GM23338 (cell line): ENCODE results near the gene ULK3.

Experiments used
- EZH2phosphoT487 ChIP-seq: fragments of 200-600 bp; sonication (generic); IDR thresholded peaks from one replicate; pipeline ENCODE4 v1.8.1; 2018; ENCODE audit warnings: antibody characterized with exemption; ENCODE audit not compliant: unreplicated experiment
- ZNF114 ChIP-seq: fragments of 250-450 bp; sonication (Bioruptor Pico); IDR thresholded peaks from 2 replicates; pipeline ENCODE4 v1.5.0; 2020; ENCODE audit warnings: mild to moderate bottlenecking, moderate library complexity
- TF ChIP-seq, protein P1 (sequence below): IDR thresholded peaks from 2 replicates; pipeline ENCODE4 v1.6.1; 2016; ENCODE audit warnings: antibody characterized with exemption
- TF ChIP-seq, protein P2 (sequence below): fragments of 250-450 bp; sonication (Bioruptor Pico); IDR thresholded peaks from 2 replicates; pipeline ENCODE4 v1.5.0; 2020; ENCODE audit warnings: mild to moderate bottlenecking, moderate library complexity
- TF ChIP-seq, protein P3 (sequence below), 2 experiments: fragments of 200-600 bp in 1 of 2; sonication (generic) in 1 of 2; conservative IDR thresholded peaks; 2 replicates each; pipeline versions ENCODE4 v1.5.1 to v1.6.1; 2016 to 2017; ENCODE audit warnings: antibody characterized with exemption in 2 of 2, low read depth in 2 of 2, mild to moderate bottlenecking in 2 of 2, moderate library complexity in 1 of 2

DNA sequence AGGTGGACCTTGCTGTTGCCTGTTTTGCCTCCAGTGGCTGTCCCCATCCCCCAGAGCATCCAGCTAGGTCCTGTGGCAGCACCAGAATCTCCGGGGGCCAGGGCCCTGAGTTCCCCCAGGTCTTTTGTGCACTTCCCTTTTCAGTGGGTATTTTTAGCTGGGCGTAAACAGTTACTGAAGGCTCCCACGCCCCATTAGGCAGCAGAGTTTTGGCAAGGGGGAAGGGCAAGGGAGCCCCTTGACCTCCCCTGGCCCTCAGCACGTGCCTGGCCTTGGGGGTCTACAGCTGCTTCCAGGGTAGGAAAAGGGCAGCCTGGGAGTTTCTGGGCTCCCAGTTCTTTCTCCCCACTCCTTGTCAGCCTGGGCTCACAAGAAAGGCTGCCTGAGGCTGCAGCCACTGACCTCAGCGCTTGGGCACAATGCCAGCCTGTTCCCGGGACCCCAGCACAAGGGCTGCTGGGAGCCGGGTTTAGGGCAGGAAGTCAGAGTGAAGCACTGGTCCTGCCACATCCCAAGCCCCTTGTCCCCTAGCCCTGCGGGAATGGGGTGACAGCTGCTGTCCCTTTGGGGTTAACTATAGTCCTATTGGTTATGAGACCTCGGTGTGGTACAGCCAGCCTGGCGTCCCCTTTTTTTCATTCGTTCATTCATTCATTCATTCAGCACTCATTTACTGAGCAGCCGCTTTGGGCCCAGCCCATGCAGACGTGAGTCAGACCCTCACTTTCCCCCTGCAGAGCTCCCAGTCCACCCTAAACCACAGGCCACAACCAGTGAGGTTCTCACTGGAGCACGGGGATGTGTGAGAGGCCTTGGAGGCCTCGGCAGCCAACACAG lies 52.7 kb downstream of the ULK3 start:
- TF ChIP-seq, protein P1, sequence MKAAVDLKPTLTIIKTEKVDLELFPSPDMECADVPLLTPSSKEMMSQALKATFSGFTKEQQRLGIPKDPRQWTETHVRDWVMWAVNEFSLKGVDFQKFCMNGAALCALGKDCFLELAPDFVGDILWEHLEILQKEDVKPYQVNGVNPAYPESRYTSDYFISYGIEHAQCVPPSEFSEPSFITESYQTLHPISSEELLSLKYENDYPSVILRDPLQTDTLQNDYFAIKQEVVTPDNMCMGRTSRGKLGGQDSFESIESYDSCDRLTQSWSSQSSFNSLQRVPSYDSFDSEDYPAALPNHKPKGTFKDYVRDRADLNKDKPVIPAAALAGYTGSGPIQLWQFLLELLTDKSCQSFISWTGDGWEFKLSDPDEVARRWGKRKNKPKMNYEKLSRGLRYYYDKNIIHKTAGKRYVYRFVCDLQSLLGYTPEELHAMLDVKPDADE = no peak
- TF ChIP-seq, protein P2, sequence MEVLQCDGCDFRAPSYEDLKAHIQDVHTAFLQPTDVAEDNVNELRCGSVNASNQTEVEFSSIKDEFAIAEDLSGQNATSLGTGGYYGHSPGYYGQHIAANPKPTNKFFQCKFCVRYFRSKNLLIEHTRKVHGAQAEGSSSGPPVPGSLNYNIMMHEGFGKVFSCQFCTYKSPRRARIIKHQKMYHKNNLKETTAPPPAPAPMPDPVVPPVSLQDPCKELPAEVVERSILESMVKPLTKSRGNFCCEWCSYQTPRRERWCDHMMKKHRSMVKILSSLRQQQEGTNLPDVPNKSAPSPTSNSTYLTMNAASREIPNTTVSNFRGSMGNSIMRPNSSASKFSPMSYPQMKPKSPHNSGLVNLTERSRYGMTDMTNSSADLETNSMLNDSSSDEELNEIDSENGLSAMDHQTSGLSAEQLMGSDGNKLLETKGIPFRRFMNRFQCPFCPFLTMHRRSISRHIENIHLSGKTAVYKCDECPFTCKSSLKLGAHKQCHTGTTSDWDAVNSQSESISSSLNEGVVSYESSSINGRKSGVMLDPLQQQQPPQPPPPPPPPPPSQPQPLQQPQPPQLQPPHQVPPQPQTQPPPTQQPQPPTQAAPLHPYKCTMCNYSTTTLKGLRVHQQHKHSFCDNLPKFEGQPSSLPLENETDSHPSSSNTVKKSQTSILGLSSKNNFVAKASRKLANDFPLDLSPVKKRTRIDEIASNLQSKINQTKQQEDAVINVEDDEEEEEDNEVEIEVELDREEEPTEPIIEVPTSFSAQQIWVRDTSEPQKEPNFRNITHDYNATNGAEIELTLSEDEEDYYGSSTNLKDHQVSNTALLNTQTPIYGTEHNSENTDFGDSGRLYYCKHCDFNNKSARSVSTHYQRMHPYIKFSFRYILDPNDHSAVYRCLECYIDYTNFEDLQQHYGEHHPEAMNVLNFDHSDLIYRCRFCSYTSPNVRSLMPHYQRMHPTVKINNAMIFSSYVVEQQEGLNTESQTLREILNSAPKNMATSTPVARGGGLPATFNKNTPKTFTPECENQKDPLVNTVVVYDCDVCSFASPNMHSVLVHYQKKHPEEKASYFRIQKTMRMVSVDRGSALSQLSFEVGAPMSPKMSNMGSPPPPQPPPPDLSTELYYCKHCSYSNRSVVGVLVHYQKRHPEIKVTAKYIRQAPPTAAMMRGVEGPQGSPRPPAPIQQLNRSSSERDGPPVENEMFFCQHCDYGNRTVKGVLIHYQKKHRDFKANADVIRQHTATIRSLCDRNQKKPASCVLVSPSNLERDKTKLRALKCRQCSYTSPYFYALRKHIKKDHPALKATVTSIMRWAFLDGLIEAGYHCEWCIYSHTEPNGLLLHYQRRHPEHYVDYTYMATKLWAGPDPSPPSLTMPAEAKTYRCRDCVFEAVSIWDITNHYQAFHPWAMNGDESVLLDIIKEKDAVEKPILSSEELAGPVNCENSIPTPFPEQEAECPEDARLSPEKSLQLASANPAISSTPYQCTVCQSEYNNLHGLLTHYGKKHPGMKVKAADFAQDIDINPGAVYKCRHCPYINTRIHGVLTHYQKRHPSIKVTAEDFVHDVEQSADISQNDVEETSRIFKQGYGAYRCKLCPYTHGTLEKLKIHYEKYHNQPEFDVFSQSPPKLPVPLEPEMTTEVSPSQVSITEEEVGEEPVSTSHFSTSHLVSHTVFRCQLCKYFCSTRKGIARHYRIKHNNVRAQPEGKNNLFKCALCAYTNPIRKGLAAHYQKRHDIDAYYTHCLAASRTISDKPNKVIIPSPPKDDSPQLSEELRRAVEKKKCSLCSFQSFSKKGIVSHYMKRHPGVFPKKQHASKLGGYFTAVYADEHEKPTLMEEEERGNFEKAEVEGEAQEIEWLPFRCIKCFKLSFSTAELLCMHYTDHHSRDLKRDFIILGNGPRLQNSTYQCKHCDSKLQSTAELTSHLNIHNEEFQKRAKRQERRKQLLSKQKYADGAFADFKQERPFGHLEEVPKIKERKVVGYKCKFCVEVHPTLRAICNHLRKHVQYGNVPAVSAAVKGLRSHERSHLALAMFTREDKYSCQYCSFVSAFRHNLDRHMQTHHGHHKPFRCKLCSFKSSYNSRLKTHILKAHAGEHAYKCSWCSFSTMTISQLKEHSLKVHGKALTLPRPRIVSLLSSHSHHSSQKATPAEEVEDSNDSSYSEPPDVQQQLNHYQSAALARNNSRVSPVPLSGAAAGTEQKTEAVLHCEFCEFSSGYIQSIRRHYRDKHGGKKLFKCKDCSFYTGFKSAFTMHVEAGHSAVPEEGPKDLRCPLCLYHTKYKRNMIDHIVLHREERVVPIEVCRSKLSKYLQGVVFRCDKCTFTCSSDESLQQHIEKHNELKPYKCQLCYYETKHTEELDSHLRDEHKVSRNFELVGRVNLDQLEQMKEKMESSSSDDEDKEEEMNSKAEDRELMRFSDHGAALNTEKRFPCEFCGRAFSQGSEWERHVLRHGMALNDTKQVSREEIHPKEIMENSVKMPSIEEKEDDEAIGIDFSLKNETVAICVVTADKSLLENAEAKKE (CRISPR knock-in tag) = no peak
- TF ChIP-seq EZH2phosphoT487 (no peak), ZNF114 (CRISPR knock-in tag) (no peak)
- TF ChIP-seq, protein P3, sequence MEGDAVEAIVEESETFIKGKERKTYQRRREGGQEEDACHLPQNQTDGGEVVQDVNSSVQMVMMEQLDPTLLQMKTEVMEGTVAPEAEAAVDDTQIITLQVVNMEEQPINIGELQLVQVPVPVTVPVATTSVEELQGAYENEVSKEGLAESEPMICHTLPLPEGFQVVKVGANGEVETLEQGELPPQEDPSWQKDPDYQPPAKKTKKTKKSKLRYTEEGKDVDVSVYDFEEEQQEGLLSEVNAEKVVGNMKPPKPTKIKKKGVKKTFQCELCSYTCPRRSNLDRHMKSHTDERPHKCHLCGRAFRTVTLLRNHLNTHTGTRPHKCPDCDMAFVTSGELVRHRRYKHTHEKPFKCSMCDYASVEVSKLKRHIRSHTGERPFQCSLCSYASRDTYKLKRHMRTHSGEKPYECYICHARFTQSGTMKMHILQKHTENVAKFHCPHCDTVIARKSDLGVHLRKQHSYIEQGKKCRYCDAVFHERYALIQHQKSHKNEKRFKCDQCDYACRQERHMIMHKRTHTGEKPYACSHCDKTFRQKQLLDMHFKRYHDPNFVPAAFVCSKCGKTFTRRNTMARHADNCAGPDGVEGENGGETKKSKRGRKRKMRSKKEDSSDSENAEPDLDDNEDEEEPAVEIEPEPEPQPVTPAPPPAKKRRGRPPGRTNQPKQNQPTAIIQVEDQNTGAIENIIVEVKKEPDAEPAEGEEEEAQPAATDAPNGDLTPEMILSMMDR (conservative IDR thresholded peaks at IDR 0.05; ENCODE audit: low read depth in 2 of 2) = no peak
